ENCODE measurements around the gene JOSD1.

- TF ChIP-seq CTCF (conservative IDR thresholded peaks at IDR 0.05 in 1 of 2, IDR thresholded peaks at IDR 0.05 in 1 of 2; ENCODE audit: extremely low read depth in 1 of 2, insufficient read depth in 1 of 2, low read depth in 1 of 2, low read length in 2 of 2) (no peak), EZH2 (IDR thresholded peaks at IDR 0.05; ENCODE audit: borderline replicate concordance, low read length) (no peak)
Measured at GRCh38 chr22:38715176-38715764, 14.5 kb upstream of the JOSD1 start.

Data from mammary epithelial cell (primary cell).